ENCODE results near the gene TLE2. TPM values are rescaled to one million over a fixed set of nuclear protein-coding genes. Genes with fewer than 3 reads are reported as not detected.

TLE2 gene
- total and polyA plus RNA-seq, 2 donors (not counting 3 experiments of a cell fraction or from before 2014, with no cell fraction given) = 32.0 to 38.8 TPM

DNA sequence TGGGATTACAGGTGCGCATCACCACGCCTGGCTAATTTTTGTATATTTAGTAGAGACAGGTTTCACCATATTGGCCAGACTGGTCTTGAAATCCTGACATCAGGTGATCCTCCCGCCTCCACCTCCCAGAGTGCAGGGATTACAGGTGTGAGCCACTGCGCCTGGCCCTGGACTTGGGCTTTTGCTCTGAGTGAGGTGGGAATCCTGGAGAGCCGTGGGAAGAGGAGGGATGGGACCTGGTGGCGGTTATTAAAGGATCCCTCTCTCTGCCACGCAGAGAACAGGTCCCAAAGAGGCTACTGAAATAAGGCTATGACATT, 34.9 kb upstream of the TLE2 start:
- BruUV-seq (replicated peaks) = no TSS peak
- CTCF ChIA-PET = interaction anchor here (1.8 kb wide), 1 partner anchor 40 kb away, joined by 7 read pairs; no protein-coding TSS in a partner anchor

More for the DNA sequence above, 34.9 kb upstream of the TLE2 start:
- H3K9me1 ChIP-seq (replicated peaks; ENCODE audit: control insufficient read depth, extremely low read depth, insufficient read depth, low read length) = no peaks in the 10 kb centered on the region
- H3K9me3 ChIP-seq (replicated peaks; ENCODE audit: control insufficient read depth, insufficient read depth, low read length) = no peaks in the 10 kb centered on the region
- no peak overlapping the region for H2AFZ ChIP-seq (ENCODE audit: low read depth, low read length)
- H3K27ac ChIP-seq (ENCODE audit: insufficient read depth, low read depth, low read length) = no peak overlapping the region
- no peak overlapping the region for H3K4me3 ChIP-seq (replicated peaks in 1 of 3; ENCODE audit: insufficient read depth in 1 of 3, low read depth in 1 of 3, low read length in 3 of 3)
- dilution Hi-C loops (cut with MboI; ENCODE audit: extremely low pct_ligation_motif_present, low sequenced_read_pairs) = no loop called here
- DNase-seq (ENCODE audit: low read depth, low spot score) = no peak
- peaks cover 22% of the 10 kb centered on the region for H3K79me2 ChIP-seq (ENCODE audit: control insufficient read depth, insufficient read depth, low read length)
- no peak for TF ChIP-seq CTCF (IDR thresholded peaks at IDR 0.05; ENCODE audit: extremely low read depth in 1 of 2, insufficient read depth in 1 of 2, low read depth in 1 of 2, low read length in 2 of 2)
- no peak for TF ChIP-seq MAX (IDR thresholded peaks at IDR 0.05; ENCODE audit: insufficient read depth, insufficient read length)
- TF ChIP-seq EZH2 (IDR thresholded peaks at IDR 0.05; ENCODE audit: borderline replicate concordance, low read depth, low read length, severe bottlenecking) = no peak
- TF ChIP-seq POLR2AphosphoS5 (IDR thresholded peaks at IDR 0.05; ENCODE audit: insufficient read depth, low read depth, low read length) = no peak
- no peak for TF ChIP-seq JUN (IDR thresholded peaks at IDR 0.05; ENCODE audit: borderline replicate concordance, insufficient read depth, insufficient read length, low read depth)
- TF ChIP-seq GATA2 (IDR thresholded peaks at IDR 0.05; ENCODE audit: insufficient read depth, insufficient read length, low read depth, low read length) = no peak
- no peak for TF ChIP-seq MYC (IDR thresholded peaks at IDR 0.05; ENCODE audit: low read depth, low read length)
- TF ChIP-seq FOS (IDR thresholded peaks at IDR 0.05; ENCODE audit: borderline replicate concordance, insufficient read depth, low read length) = no peak
- no peak for TF ChIP-seq POLR2A (IDR thresholded peaks at IDR 0.05; ENCODE audit: low read depth, low read length)
- H3K27me3 ChIP-seq (ENCODE audit: control insufficient read depth in 2 of 2, insufficient read depth in 2 of 2, low read length in 2 of 2) = no peaks in the 10 kb centered on the region
- peaks cover 3% of the 10 kb centered on the region for H3K4me1 ChIP-seq (ENCODE audit: control insufficient read depth, extremely low read depth, insufficient read depth, low read length)
- peaks cover 4 to 7% of the 10 kb centered on the region in 2 experiments for H3K36me3 ChIP-seq (ENCODE audit: control insufficient read depth in 2 of 2, extremely low read depth in 1 of 2, insufficient read depth in 2 of 2, low read length in 2 of 2)
- intact Hi-C loops (cut with micrococcal nuclease) = no loop called here
- no peak overlapping the region for H3K4me2 ChIP-seq (ENCODE audit: insufficient read depth, low read length)
- POLR2A ChIA-PET = no interaction called here
- no peaks in the 10 kb centered on the region for H4K20me1 ChIP-seq (replicated peaks; ENCODE audit: control insufficient read depth, extremely low read depth, insufficient read depth, low read length)
- H3K9ac ChIP-seq (replicated peaks; ENCODE audit: extremely low read depth, insufficient read depth, low read length) = no peak overlapping the region
- FAIRE-seq = no peak

Measured in endothelial cell of umbilical vein (primary cell).